Urinary bladder (tissue), 4 donors: Measurements from ENCODE around the gene FNIP2. TPM values are rescaled to one million over a fixed set of nuclear protein-coding genes. Genes with fewer than 3 reads are reported as not detected.
"Not testable (repeated sequence)": the region's sequence is repeated elsewhere in the genome, so short reads cannot be mapped to it uniquely, and the experiment has no call there.

ENCODE experiments used
- DNase-seq: peaks from one replicate; pipeline ENCODE4 v3.0.0-alpha.2; 2015; ENCODE audit errors: extremely low spot score
- H3K27ac ChIP-seq: one replicate; pipeline ENCODE4 v1.5.1; 2013; ENCODE audit warnings: low read depth, mild to moderate bottlenecking, moderate library complexity
- H3K36me3 ChIP-seq: one replicate; pipeline ENCODE4 v1.6.1; 2013; ENCODE audit warnings: mild to moderate bottlenecking, moderate library complexity; ENCODE audit not compliant: insufficient read depth
- H3K4me1 ChIP-seq: one replicate; pipeline ENCODE4 v1.6.1; 2013; ENCODE audit warnings: mild to moderate bottlenecking, moderate library complexity; ENCODE audit not compliant: insufficient read depth
- H3K4me3 ChIP-seq: one replicate; pipeline ENCODE4 v1.5.1; 2013; ENCODE audit warnings: low read depth, low read length
- WGBS: extraction: QIAGEN DNeasy Blood & Tissue Kit; methylation state at CpG from one replicate; pipeline ENCODE4 v1.1.7; 2013; 5-methylcytosine and 5-hydroxymethylcytosine counted together
- polyA plus RNA-seq: library from polyadenylated mRNA; stranded (reverse); fragments of 200-250 nt; gene quantifications from one replicate; pipeline ENCODE4 v1.2.3, GENCODE V29; 2013
- total RNA-seq: library from RNA; depleted of rRNA; stranded (reverse); fragments of >200 nt; gene quantifications from one replicate; pipeline ENCODE4 v1.2.3, GENCODE V29; 2014
- donor health status: healthy with polysubstance abuse.
- donor health status: healthy.

Gene FNIP2
- total and polyA plus RNA-seq, 2 donors, result 15.6 to 54.0 TPM

- Histone ChIP-seq H3K27ac (no peak overlapping the region), H3K36me3 (no peaks in the 10 kb centered on the region), H3K4me1 (no peaks in the 10 kb centered on the region), H3K4me3 (no peak overlapping the region)
- WGBS, result 95% methylated on average over 5 of the region's 5 CpGs
- no peak for DNase-seq
These were observed 14.2 kb upstream of the FNIP2 start for GRCh38 chr4:158754385-158755180.

- not testable (repeated sequence) for H3K27ac ChIP-seq, H3K4me3 ChIP-seq, DNase-seq, H3K4me1 ChIP-seq, H3K36me3 ChIP-seq
- 94% methylated on average over 7 of the region's 7 CpGs for WGBS
These were observed 13.0 kb upstream of the FNIP2 start for GRCh38 chr4:158755819-158756218.

GRCh38 chr4:158756588-158756987 lies 12.2 kb upstream of the FNIP2 start:
- H3K4me3 ChIP-seq, result no peak overlapping the region
- no peaks in the 10 kb centered on the region for H3K4me1 ChIP-seq
- no peak overlapping the region for H3K27ac ChIP-seq
- no peaks in the 10 kb centered on the region for H3K36me3 ChIP-seq
- DNase-seq, result no peak

GRCh38 chr4:158758142-158758541 lies 10.7 kb upstream of the FNIP2 start:
- Histone ChIP-seq H3K4me3 (no peak overlapping the region), H3K36me3 (no peaks in the 10 kb centered on the region), H3K27ac (no peak overlapping the region), H3K4me1 (no peaks in the 10 kb centered on the region)
- no peak for DNase-seq
- WGBS, result 79% methylated on average over 4 of the region's 4 CpGs

GRCh38 chr4:158758703-158759102 lies 10.1 kb upstream of the FNIP2 start:
- Histone ChIP-seq H3K4me1 (no peaks in the 10 kb centered on the region), H3K4me3 (no peak overlapping the region), H3K36me3 (no peaks in the 10 kb centered on the region), H3K27ac (no peak overlapping the region)
- 94% methylated on average over 4 of the region's 4 CpGs for WGBS
- DNase-seq, result no peak

GRCh38 chr4:158759539-158759938 lies 9.3 kb upstream of the FNIP2 start:
- not testable (repeated sequence) for H3K4me3 ChIP-seq, H3K4me1 ChIP-seq, H3K27ac ChIP-seq, H3K36me3 ChIP-seq, DNase-seq
- 97% methylated on average over 19 of the region's 20 CpGs for WGBS

- Histone ChIP-seq H3K27ac (no peak overlapping the region), H3K4me3 (no peak overlapping the region)
- 80% methylated on average over 4 of the region's 4 CpGs for WGBS
These were observed 8.0 kb upstream of the FNIP2 start for GRCh38 chr4:158760866-158761265.

GRCh38 chr4:158762553-158762952 lies 6.3 kb upstream of the FNIP2 start:
- H3K4me1 ChIP-seq, result no peaks in the 10 kb centered on the region
- H3K4me3 ChIP-seq, result no peak overlapping the region
- DNase-seq, result no peak
- no peaks in the 10 kb centered on the region for H3K36me3 ChIP-seq
- 52% methylated on average over 4 of the region's 4 CpGs for WGBS
- no peak overlapping the region for H3K27ac ChIP-seq

More at GRCh38 chr4:158760866-158761265, 8.0 kb upstream of the FNIP2 start:
- no peaks in the 10 kb centered on the region for H3K4me1 ChIP-seq
- DNase-seq, result no peak
- no peaks in the 10 kb centered on the region for H3K36me3 ChIP-seq

- 47% methylated on average over 2 of the region's 2 CpGs for WGBS
- DNase-seq, result no peak
- Histone ChIP-seq H3K4me3 (no peak overlapping the region), H3K27ac (no peak overlapping the region), H3K4me1 (no peaks in the 10 kb centered on the region), H3K36me3 (no peaks in the 10 kb centered on the region)
These were observed 5.4 kb upstream of the FNIP2 start for GRCh38 chr4:158763462-158763861.

GRCh38 chr4:158766434-158767044 lies 2.3 kb upstream of the FNIP2 start:
- Histone ChIP-seq H3K4me1 (no peaks in the 10 kb centered on the region), H3K27ac (no peak overlapping the region), H3K36me3 (no peaks in the 10 kb centered on the region), H3K4me3 (no peak overlapping the region)
- 66% methylated on average over 6 of the region's 6 CpGs for WGBS
- DNase-seq, result no peak

- no peaks in the 10 kb centered on the region for H3K4me1 ChIP-seq
- 39% methylated on average over 2 of the region's 2 CpGs for WGBS
- DNase-seq, result no peak
- H3K36me3 ChIP-seq, result no peaks in the 10 kb centered on the region
- no peak overlapping the region for H3K27ac ChIP-seq
- H3K4me3 ChIP-seq, result no peak overlapping the region
These were observed 1.4 kb upstream of the FNIP2 start for GRCh38 chr4:158767451-158767850.

- peak overlapping the region; percentile 79 for H3K27ac ChIP-seq
- H3K36me3 ChIP-seq, result no peaks in the 10 kb centered on the region
- no peak for DNase-seq
- H3K4me3 ChIP-seq, result peak overlapping the region; percentile 96
- WGBS, result 1% methylated on average over 49 of the region's 49 CpGs
- no peaks in the 10 kb centered on the region for H3K4me1 ChIP-seq
These were observed 522 bp downstream of the FNIP2 start for GRCh38 chr4:158769175-158769921.

GRCh38 chr4:158770671-158771070 lies 1.8 kb downstream of the FNIP2 start:
- DNase-seq, result no peak
- H3K36me3 ChIP-seq, result no peaks in the 10 kb centered on the region
- H3K4me3 ChIP-seq, result no peak overlapping the region
- H3K4me1 ChIP-seq, result peaks cover 4% of the 10 kb centered on the region
- H3K27ac ChIP-seq, result no peak overlapping the region
- WGBS, result 92% methylated on average over 5 of the region's 5 CpGs

GRCh38 chr4:158771776-158772175 lies 3.0 kb downstream of the FNIP2 start:
- Histone ChIP-seq H3K36me3 (no peaks in the 10 kb centered on the region), H3K27ac (no peak overlapping the region), H3K4me1 (peaks cover 4% of the 10 kb centered on the region), H3K4me3 (no peak overlapping the region)
- no peak for DNase-seq
- WGBS, result 75% methylated on average over 2 of the region's 2 CpGs
